Ascending aorta (tissue), 2 donors: Measurements from ENCODE around the gene MED27. TPM values are rescaled to one million over a fixed set of nuclear protein-coding genes. Genes with fewer than 3 reads are reported as not detected.
"Not testable (repeated sequence)": the region's sequence is repeated elsewhere in the genome, so short reads cannot be mapped to it uniquely, and the experiment has no call there.

Source experiments
- DNase-seq, 2 donors: peaks; one replicate each; pipeline ENCODE4 v3.0.0-alpha.2; 2019; ENCODE audit warnings: low spot score in 2 of 2
- H3K27ac ChIP-seq, 2 donors: fragments of 200-600 bp; sonication (generic); one replicate each; pipeline ENCODE4 v1.5.1; 2016 to 2017; ENCODE audit warnings: mild to moderate bottlenecking in 1 of 2
- H3K27me3 ChIP-seq: fragments of 200-600 bp; sonication (generic); one replicate; pipeline ENCODE4 v1.5.1; 2017
- H3K36me3 ChIP-seq, 2 donors: fragments of 200-600 bp; sonication (generic); one replicate each; pipeline ENCODE4 v1.5.1; 2016
- H3K4me1 ChIP-seq, 2 donors: fragments of 200-600 bp; sonication (generic); one replicate each; pipeline ENCODE4 v1.5.1; 2016 to 2017; ENCODE audit warnings: mild to moderate bottlenecking in 1 of 2
- H3K4me3 ChIP-seq, 2 donors: fragments of 200-600 bp; sonication (generic); one replicate each; pipeline ENCODE4 v1.5.1; 2016 to 2017; ENCODE audit warnings: mild to moderate bottlenecking in 1 of 2
- H3K9me3 ChIP-seq, 2 donors: fragments of 200-600 bp; sonication (generic); one replicate each; pipeline ENCODE4 v1.5.1; 2016
- intact Hi-C: fragments of 100-400 bp; cut with DNase I; formaldehyde crosslinking; loops from one replicate; pipeline ENCODE4 v1.15.1; 2023
- total RNA-seq: library from RNA; depleted of rRNA; stranded (reverse); fragments of >200 nt; gene quantifications from one replicate; pipeline ENCODE4 v1.1.0, GENCODE V29; 2016
- TF ChIP-seq, protein P1 (sequence below), 3 experiments: fragments of 200-600 bp in 2 of 3; fragments of 450-650 bp in 1 of 3; sonication (generic) in 2 of 3; IDR thresholded peaks; one replicate each; pipeline ENCODE4 v1.5.1; 2016 to 2019; ENCODE audit warnings: antibody characterized with exemption in 3 of 3, mild to moderate bottlenecking in 1 of 3, moderate library complexity in 1 of 3

MED27 gene
- total RNA-seq, 1 donor from 2014 or later: 19.4 TPM

GRCh38 chr9:131923766-131924165 lies 155.9 kb downstream of the MED27 start:
- intact Hi-C loops: no loop called here

GRCh38 chr9:131923132-131923671 lies 156.5 kb downstream of the MED27 start:
- Histone ChIP-seq H3K4me3 (no peak overlapping the region), H3K4me1 (no peaks in the 10 kb centered on the region), H3K36me3 (no peaks in the 10 kb centered on the region), H3K27me3 (no peaks in the 10 kb centered on the region), H3K27ac (no peak overlapping the region), H3K9me3 (no peaks in the 10 kb centered on the region)
- TF ChIP-seq, protein P1, sequence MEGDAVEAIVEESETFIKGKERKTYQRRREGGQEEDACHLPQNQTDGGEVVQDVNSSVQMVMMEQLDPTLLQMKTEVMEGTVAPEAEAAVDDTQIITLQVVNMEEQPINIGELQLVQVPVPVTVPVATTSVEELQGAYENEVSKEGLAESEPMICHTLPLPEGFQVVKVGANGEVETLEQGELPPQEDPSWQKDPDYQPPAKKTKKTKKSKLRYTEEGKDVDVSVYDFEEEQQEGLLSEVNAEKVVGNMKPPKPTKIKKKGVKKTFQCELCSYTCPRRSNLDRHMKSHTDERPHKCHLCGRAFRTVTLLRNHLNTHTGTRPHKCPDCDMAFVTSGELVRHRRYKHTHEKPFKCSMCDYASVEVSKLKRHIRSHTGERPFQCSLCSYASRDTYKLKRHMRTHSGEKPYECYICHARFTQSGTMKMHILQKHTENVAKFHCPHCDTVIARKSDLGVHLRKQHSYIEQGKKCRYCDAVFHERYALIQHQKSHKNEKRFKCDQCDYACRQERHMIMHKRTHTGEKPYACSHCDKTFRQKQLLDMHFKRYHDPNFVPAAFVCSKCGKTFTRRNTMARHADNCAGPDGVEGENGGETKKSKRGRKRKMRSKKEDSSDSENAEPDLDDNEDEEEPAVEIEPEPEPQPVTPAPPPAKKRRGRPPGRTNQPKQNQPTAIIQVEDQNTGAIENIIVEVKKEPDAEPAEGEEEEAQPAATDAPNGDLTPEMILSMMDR (IDR thresholded peaks at IDR 0.05): no peak
- DNase-seq: no peak
- intact Hi-C loops: no loop called here

More at GRCh38 chr9:131923766-131924165, 155.9 kb downstream of the MED27 start:
- TF ChIP-seq, protein P1 (IDR thresholded peaks at IDR 0.05): no peak
- Histone ChIP-seq H3K27me3 (no peaks in the 10 kb centered on the region), H3K9me3 (no peaks in the 10 kb centered on the region), H3K4me3 (no peak overlapping the region), H3K4me1 (no peaks in the 10 kb centered on the region), H3K36me3 (no peaks in the 10 kb centered on the region), H3K27ac (no peak overlapping the region)
- no peak for DNase-seq

- H3K36me3 ChIP-seq, H3K9me3 ChIP-seq, DNase-seq, H3K4me1 ChIP-seq, H3K27me3 ChIP-seq, H3K27ac ChIP-seq, H3K4me3 ChIP-seq, intact Hi-C loops: not testable (repeated sequence)
These were observed 158.0 kb downstream of the MED27 start for GRCh38 chr9:131921635-131922034.

DNA sequence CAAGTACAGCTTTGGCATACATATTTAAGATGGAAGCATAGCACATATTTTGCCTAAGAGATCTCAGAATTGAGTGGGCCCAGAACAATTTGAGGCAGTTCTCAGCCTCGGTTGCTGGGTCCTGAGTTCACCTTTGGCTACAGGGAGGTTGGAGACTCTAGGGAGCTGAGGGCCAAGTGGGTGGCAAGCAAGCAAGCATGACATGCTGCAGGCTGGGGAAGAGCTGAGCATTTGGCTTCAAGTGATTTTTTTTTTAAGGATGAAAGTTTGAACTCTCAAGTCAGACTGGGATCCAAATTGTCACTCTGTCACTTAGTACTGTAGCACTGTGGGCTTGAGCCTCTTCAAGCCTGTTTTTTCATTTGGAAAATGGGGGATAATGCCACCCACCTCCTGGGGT lies 160.5 kb downstream of the MED27 start:
- no peaks in the 10 kb centered on the region for H3K36me3 ChIP-seq
- H3K27ac ChIP-seq: no peak overlapping the region
- no peaks in the 10 kb centered on the region for H3K27me3 ChIP-seq
- H3K9me3 ChIP-seq: no peaks in the 10 kb centered on the region
- H3K4me3 ChIP-seq: no peak overlapping the region
- DNase-seq: no peak
- TF ChIP-seq, protein P1 (IDR thresholded peaks at IDR 0.05): no peak
- intact Hi-C loops: no loop called here
- no peaks in the 10 kb centered on the region for H3K4me1 ChIP-seq

DNA sequence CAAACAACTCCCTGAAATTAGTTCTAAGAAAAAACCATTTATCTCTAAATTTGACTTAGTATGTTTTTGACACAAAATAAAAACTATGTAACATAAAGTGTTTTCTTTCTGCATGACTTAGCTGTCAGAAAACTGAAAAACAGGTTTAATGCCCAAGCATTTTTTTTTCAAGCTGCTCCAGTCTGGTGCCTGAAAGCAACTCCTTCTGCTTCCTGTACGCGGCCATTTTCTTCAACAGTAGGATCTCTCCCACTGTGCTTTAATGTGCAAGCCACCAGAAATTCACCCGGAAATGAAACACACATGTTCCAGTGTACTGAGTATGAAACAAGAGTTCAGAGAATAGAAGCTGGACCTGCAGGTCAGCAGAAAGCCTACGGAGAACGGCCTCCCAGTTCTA lies 161.2 kb downstream of the MED27 start:
- Histone ChIP-seq H3K9me3 (no peaks in the 10 kb centered on the region), H3K27me3 (no peaks in the 10 kb centered on the region), H3K36me3 (no peaks in the 10 kb centered on the region), H3K4me1 (no peaks in the 10 kb centered on the region), H3K27ac (no peak overlapping the region), H3K4me3 (no peak overlapping the region)
- intact Hi-C loops: no loop called here
- DNase-seq: no peak
- TF ChIP-seq, protein P1 (IDR thresholded peaks at IDR 0.05): no peak

- Histone ChIP-seq H3K36me3 (no peaks in the 10 kb centered on the region), H3K27me3 (no peaks in the 10 kb centered on the region), H3K27ac (no peak overlapping the region), H3K9me3 (no peaks in the 10 kb centered on the region), H3K4me1 (no peaks in the 10 kb centered on the region), H3K4me3 (no peak overlapping the region)
- TF ChIP-seq, protein P1 (IDR thresholded peaks at IDR 0.05): no peak
- no peak for DNase-seq
- intact Hi-C loops: no loop called here
These were observed 162.7 kb downstream of the MED27 start for GRCh38 chr9:131917009-131917408.
